MM.1S (cell line): Measurements from ENCODE around the gene LMTK3.

Experiments
- EZH2 ChIP-seq: fragments of 300-600 bp; sonication (generic); optimal IDR thresholded peaks from 2 replicates; pipeline ENCODE3; 2017; ENCODE audit warnings: low read depth, mild to moderate bottlenecking, antibody characterized with exemption, low read length, mixed read lengths
- TF ChIP-seq, protein P1 (sequence below): fragments of 300-600 bp; sonication (generic); IDR thresholded peaks from 2 replicates; pipeline ENCODE4 v1.5.1; 2016; ENCODE audit warnings: antibody characterized with exemption, low read length, mixed read lengths

GRCh38 chr19:48518207-48518606 lies 6.6 kb upstream of the LMTK3 start:
- no peak for TF ChIP-seq EZH2
- TF ChIP-seq, protein P1, sequence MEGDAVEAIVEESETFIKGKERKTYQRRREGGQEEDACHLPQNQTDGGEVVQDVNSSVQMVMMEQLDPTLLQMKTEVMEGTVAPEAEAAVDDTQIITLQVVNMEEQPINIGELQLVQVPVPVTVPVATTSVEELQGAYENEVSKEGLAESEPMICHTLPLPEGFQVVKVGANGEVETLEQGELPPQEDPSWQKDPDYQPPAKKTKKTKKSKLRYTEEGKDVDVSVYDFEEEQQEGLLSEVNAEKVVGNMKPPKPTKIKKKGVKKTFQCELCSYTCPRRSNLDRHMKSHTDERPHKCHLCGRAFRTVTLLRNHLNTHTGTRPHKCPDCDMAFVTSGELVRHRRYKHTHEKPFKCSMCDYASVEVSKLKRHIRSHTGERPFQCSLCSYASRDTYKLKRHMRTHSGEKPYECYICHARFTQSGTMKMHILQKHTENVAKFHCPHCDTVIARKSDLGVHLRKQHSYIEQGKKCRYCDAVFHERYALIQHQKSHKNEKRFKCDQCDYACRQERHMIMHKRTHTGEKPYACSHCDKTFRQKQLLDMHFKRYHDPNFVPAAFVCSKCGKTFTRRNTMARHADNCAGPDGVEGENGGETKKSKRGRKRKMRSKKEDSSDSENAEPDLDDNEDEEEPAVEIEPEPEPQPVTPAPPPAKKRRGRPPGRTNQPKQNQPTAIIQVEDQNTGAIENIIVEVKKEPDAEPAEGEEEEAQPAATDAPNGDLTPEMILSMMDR: no peak
